WTC11 (cell line): Measurements from ENCODE around the gene PUDP. TPM values are rescaled to one million over a fixed set of nuclear protein-coding genes. Genes with fewer than 3 reads are reported as not detected.

ENCODE experiments used
- ATAC-seq: fragments of 200-7000 bp; cut with Tn5 transposase; 2 replicates; pipeline ENCODE4 v1.10.0; 2021; ENCODE audit warnings: mild to moderate bottlenecking, moderate library complexity
- CTCF ChIA-PET: fragments of 300-600 bp; sonication (Branson Sonifier 250); formaldehyde crosslinking; loops from one replicate; lab custom pipeline; 2021; ENCODE audit warnings: antibody characterized with exemption; lab: Charles Lee
- POLR2A ChIA-PET: fragments of 350-600 bp; sonication (Branson Sonifier 250); formaldehyde crosslinking; loops from one replicate; lab custom pipeline; 2021; ENCODE audit warnings: antibody characterized with exemption; lab: Charles Lee
- DNase-seq: peaks from one replicate; pipeline ENCODE4 v3.0.0; 2021; ENCODE audit warnings: low spot score
- H3K27ac Mint-ChIP-seq: 2 replicates; pipeline ENCODE4 v1.8.0; 2021; ENCODE audit warnings: mixed read lengths
- H3K27me3 Mint-ChIP-seq: 2 replicates; pipeline ENCODE4 v1.8.0; 2021; ENCODE audit warnings: low read depth, mild to moderate bottlenecking, moderate library complexity, mixed read lengths
- H3K36me3 Mint-ChIP-seq: 2 replicates; pipeline ENCODE4 v1.8.0; 2021; ENCODE audit warnings: mixed read lengths
- H3K4me1 Mint-ChIP-seq: 2 replicates; pipeline ENCODE4 v1.8.0; 2022; ENCODE audit warnings: mixed read lengths
- H3K4me3 Mint-ChIP-seq: 2 replicates; pipeline ENCODE4 v1.8.0; 2021; ENCODE audit warnings: mild to moderate bottlenecking, moderate library complexity, mixed read lengths
- H3K9me3 Mint-ChIP-seq: 2 replicates; pipeline ENCODE4 v1.8.0; 2021; ENCODE audit warnings: mixed read lengths
- ATF1 ChIP-seq: sonication (generic); formaldehyde crosslinking; IDR thresholded peaks from 2 replicates; pipeline ENCODE4 v1.8.1; 2023; ENCODE audit warnings: mild to moderate bottlenecking, moderate library complexity, missing genetic modification reagents
- ATF2 ChIP-seq: sonication (generic); formaldehyde crosslinking; IDR thresholded peaks from 2 replicates; pipeline ENCODE4 v1.8.1; 2022; ENCODE audit warnings: low read depth, missing genetic modification reagents, borderline replicate concordance
- ELF4 ChIP-seq: sonication (generic); formaldehyde crosslinking; IDR thresholded peaks from 2 replicates; pipeline ENCODE4 v1.8.1; 2022; ENCODE audit warnings: low read depth, mild to moderate bottlenecking, moderate library complexity, missing genetic modification reagents
- ERG ChIP-seq: fragments of 250-450 bp; sonication (Bioruptor Pico); IDR thresholded peaks from 2 replicates; pipeline ENCODE4 v1.8.0; 2021; ENCODE audit warnings: mild to moderate bottlenecking
- GRHL2 ChIP-seq: fragments of 250-450 bp; sonication (Bioruptor Pico); IDR thresholded peaks from 2 replicates; pipeline ENCODE4 v1.8.0; 2022; ENCODE audit warnings: mild to moderate bottlenecking, moderate library complexity; ENCODE audit not compliant: insufficient replicate concordance, severe bottlenecking
- IRF1 ChIP-seq: sonication (generic); formaldehyde crosslinking; IDR thresholded peaks from 2 replicates; pipeline ENCODE4 v1.8.0; 2023; ENCODE audit warnings: missing genetic modification reagents
- IRF2 ChIP-seq: sonication (generic); formaldehyde crosslinking; IDR thresholded peaks from 2 replicates; pipeline ENCODE4 v1.8.0; 2022; ENCODE audit warnings: low read depth, missing genetic modification reagents, borderline replicate concordance
- NFE2L1 ChIP-seq: sonication (generic); formaldehyde crosslinking; IDR thresholded peaks from 2 replicates; pipeline ENCODE4 v1.8.1; 2023; ENCODE audit warnings: missing genetic modification reagents
- NR1H2 ChIP-seq: sonication (generic); formaldehyde crosslinking; IDR thresholded peaks from 2 replicates; pipeline ENCODE4 v1.9.0; 2021; ENCODE audit warnings: mild to moderate bottlenecking, moderate library complexity, missing genetic modification reagents
- PREB ChIP-seq: sonication (generic); formaldehyde crosslinking; IDR thresholded peaks from 2 replicates; pipeline ENCODE4 v1.8.1; 2022; ENCODE audit warnings: mild to moderate bottlenecking, missing genetic modification reagents, moderate library complexity, borderline replicate concordance
- SMAD4 ChIP-seq: sonication (generic); formaldehyde crosslinking; IDR thresholded peaks from 2 replicates; pipeline ENCODE4 v1.8.0; 2022; ENCODE audit warnings: mild to moderate bottlenecking, missing genetic modification reagents
- SP1 ChIP-seq: sonication (generic); formaldehyde crosslinking; conservative IDR thresholded peaks from 2 replicates; pipeline ENCODE4 v1.8.1; 2022; ENCODE audit warnings: missing genetic modification reagents
- STAT6 ChIP-seq: sonication (generic); formaldehyde crosslinking; conservative IDR thresholded peaks from 2 replicates; pipeline ENCODE4 v1.8.1; 2023; ENCODE audit warnings: mild to moderate bottlenecking, low read depth, missing genetic modification reagents, moderate library complexity
- TP53 ChIP-seq: sonication (generic); formaldehyde crosslinking; IDR thresholded peaks from 2 replicates; pipeline ENCODE4 v1.8.1; 2023; ENCODE audit warnings: mild to moderate bottlenecking, missing genetic modification reagents
- ZNF232 ChIP-seq: sonication (generic); formaldehyde crosslinking; IDR thresholded peaks from 2 replicates; pipeline ENCODE4 v1.8.0; 2022; ENCODE audit warnings: mild to moderate bottlenecking, missing genetic modification reagents
- ZNF263 ChIP-seq: sonication (generic); formaldehyde crosslinking; IDR thresholded peaks from 2 replicates; pipeline ENCODE4 v1.8.1; 2022; ENCODE audit warnings: low read depth, mild to moderate bottlenecking, moderate library complexity, missing genetic modification reagents
- ZNF396 ChIP-seq: fragments of 250-450 bp; sonication (Bioruptor Pico); IDR thresholded peaks from 2 replicates; pipeline ENCODE4 v1.8.0; 2021; ENCODE audit warnings: mild to moderate bottlenecking, moderate library complexity, borderline replicate concordance
- ZNF425 ChIP-seq: fragments of 250-450 bp; sonication (Bioruptor Pico); conservative IDR thresholded peaks from 2 replicates; pipeline ENCODE4 v1.9.0; 2021; ENCODE audit warnings: mild to moderate bottlenecking
- ZNF532 ChIP-seq: fragments of 250-450 bp; sonication (Bioruptor Pico); IDR thresholded peaks from 2 replicates; pipeline ENCODE4 v1.9.0; 2021; ENCODE audit warnings: mild to moderate bottlenecking, borderline replicate concordance
- ZNF671 ChIP-seq: fragments of 250-450 bp; sonication (Bioruptor Pico); IDR thresholded peaks from 2 replicates; pipeline ENCODE4 v1.8.0; 2021; ENCODE audit warnings: mild to moderate bottlenecking
- total RNA-seq: library from RNA; stranded (reverse); gene quantifications from 3 replicates; pipeline ENCODE4 v1.2.3, GENCODE V29; 2021

Gene PUDP
- total RNA-seq, 1 experiment from 2014 or later, result 20.8 TPM

GRCh38 chrX:7108030-7108429 is 39.9 kb downstream of the PUDP start:
- Mint-ChIP-seq H3K4me1 (peaks cover 24% of the 10 kb centered on the region), H3K27ac (no peak overlapping the region), H3K36me3 (peaks cover 6% of the 10 kb centered on the region), H3K4me3 (no peak overlapping the region), H3K9me3 (peaks cover 5% of the 10 kb centered on the region)
- ATAC-seq, result no peak
- TF ChIP-seq ZNF232 (CRISPR knock-in tag), result no peak
- TF ChIP-seq ZNF263 (CRISPR knock-in tag), result no peak
- TF ChIP-seq ERG (CRISPR knock-in tag), result no peak
- no peak for TF ChIP-seq ZNF671 (CRISPR knock-in tag)
- TF ChIP-seq ATF2 (CRISPR knock-in tag), result no peak
- no peak for TF ChIP-seq NR1H2
- no peak for TF ChIP-seq STAT6
- TF ChIP-seq IRF2 (CRISPR knock-in tag), result no peak
- TF ChIP-seq ZNF425, result no peak
- TF ChIP-seq, all 79 proteins: peak for 0
- POLR2A ChIA-PET, result no interaction called here
- CTCF ChIA-PET, result no interaction called here
- no peak for DNase-seq
- no peaks in the 10 kb centered on the region for H3K27me3 Mint-ChIP-seq

GRCh38 chrX:7106649-7107048 is 41.3 kb downstream of the PUDP start:
- H3K4me3 Mint-ChIP-seq, result no peak overlapping the region
- no peak for ATAC-seq
- TF ChIP-seq ZNF232 (CRISPR knock-in tag) (no peak), ZNF396 (no peak), ZNF263 (CRISPR knock-in tag) (no peak), TP53 (CRISPR knock-in tag) (no peak), SMAD4 (CRISPR knock-in tag) (no peak), IRF1 (CRISPR knock-in tag) (no peak), SP1 (CRISPR knock-in tag) (no peak), ELF4 (no peak), PREB (no peak), GRHL2 (CRISPR knock-in tag) (no peak), NFE2L1 (CRISPR knock-in tag) (no peak), ATF2 (CRISPR knock-in tag) (no peak), ATF1 (CRISPR knock-in tag) (no peak), ZNF532 (CRISPR knock-in tag) (no peak)

More at GRCh38 chrX:7106649-7107048, 41.3 kb downstream of the PUDP start:
- Mint-ChIP-seq H3K4me1 (peaks cover 24% of the 10 kb centered on the region), H3K9me3 (peaks cover 10% of the 10 kb centered on the region), H3K27ac (no peak overlapping the region), H3K27me3 (no peaks in the 10 kb centered on the region), H3K36me3 (peaks cover 11% of the 10 kb centered on the region)
- POLR2A ChIA-PET, result no interaction called here
- CTCF ChIA-PET, result no interaction called here
- no peak for DNase-seq
